Measurements from ENCODE around the gene GATAD2A. TPM values are rescaled to one million over a fixed set of nuclear protein-coding genes. Genes with fewer than 3 reads are reported as not detected.

Gene GATAD2A
- total and polyA plus RNA-seq, 9 of the 15 experiments (the other 6 are each of a cell fraction or from before 2014, with no cell fraction given): 2.4 to 226 (median 44.2) TPM

GRCh38 chr19:19371059-19371458 lies 34.4 kb upstream of the GATAD2A start:
- peak overlapping the region; percentile 68 for H2AFZ ChIP-seq (ENCODE audit: low read depth, low read length)
- no peaks in the 10 kb centered on the region for H3K9me1 ChIP-seq (ENCODE audit: control insufficient read depth, insufficient read depth, low read length)
- no peaks in the 10 kb centered on the region for H3K9me3 ChIP-seq (replicated peaks; ENCODE audit: control insufficient read depth, insufficient read depth, low read depth, low read length)
- BruUV-seq (replicated peaks): no TSS peak
- 41% methylated on average over 8 of the region's 8 CpGs for WGBS (ENCODE audit: insufficient coverage, low coverage, missing lambda C conversion rate)
- H3K79me2 ChIP-seq (ENCODE audit: control insufficient read depth, insufficient read depth, low read length): no peaks in the 10 kb centered on the region
- H3K27me3 ChIP-seq (ENCODE audit: control insufficient read depth in 2 of 2, insufficient read depth in 2 of 2, low read length in 2 of 2): no peaks in the 10 kb centered on the region
- no peak for TF ChIP-seq RFX7 (CRISPR knock-in tag; IDR thresholded peaks at IDR 0.05)
- TF ChIP-seq GATAD2B (IDR thresholded peaks at IDR 0.05; ENCODE audit: borderline replicate concordance): no peak
- TF ChIP-seq FOSL1 (tag; conservative IDR thresholded peaks at IDR 0.05): no peak
- no peak for TF ChIP-seq RB1 (IDR thresholded peaks at IDR 0.05; ENCODE audit: low read depth)
- TF ChIP-seq MYC (IDR thresholded peaks at IDR 0.05; ENCODE audit: low read depth, low read length): no peak
- no peak for TF ChIP-seq MYC (CRISPR knock-in tag; IDR thresholded peaks at IDR 0.05; ENCODE audit: borderline replicate concordance, low read depth)
- TF ChIP-seq, protein P1, sequence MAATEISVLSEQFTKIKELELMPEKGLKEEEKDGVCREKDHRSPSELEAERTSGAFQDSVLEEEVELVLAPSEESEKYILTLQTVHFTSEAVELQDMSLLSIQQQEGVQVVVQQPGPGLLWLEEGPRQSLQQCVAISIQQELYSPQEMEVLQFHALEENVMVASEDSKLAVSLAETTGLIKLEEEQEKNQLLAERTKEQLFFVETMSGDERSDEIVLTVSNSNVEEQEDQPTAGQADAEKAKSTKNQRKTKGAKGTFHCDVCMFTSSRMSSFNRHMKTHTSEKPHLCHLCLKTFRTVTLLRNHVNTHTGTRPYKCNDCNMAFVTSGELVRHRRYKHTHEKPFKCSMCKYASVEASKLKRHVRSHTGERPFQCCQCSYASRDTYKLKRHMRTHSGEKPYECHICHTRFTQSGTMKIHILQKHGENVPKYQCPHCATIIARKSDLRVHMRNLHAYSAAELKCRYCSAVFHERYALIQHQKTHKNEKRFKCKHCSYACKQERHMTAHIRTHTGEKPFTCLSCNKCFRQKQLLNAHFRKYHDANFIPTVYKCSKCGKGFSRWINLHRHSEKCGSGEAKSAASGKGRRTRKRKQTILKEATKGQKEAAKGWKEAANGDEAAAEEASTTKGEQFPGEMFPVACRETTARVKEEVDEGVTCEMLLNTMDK (IDR thresholded peaks at IDR 0.05; ENCODE audit: borderline replicate concordance, insufficient read depth, low read depth, low read length, poor library complexity, severe bottlenecking): no peak
- TF ChIP-seq GABPA (tag; conservative IDR thresholded peaks at IDR 0.05; ENCODE audit: low read depth): no peak
- no peak for TF ChIP-seq NFYB (IDR thresholded peaks at IDR 0.05; ENCODE audit: extremely low read depth, insufficient read length)
- TF ChIP-seq LEF1 (IDR thresholded peaks at IDR 0.05): no peak
- TF ChIP-seq CXXC5 (CRISPR knock-in tag; IDR thresholded peaks at IDR 0.05): no peak
- CTCF ChIA-PET (ENCODE audit: low intra/inter-chr PET ratio): no interaction called here
- H3K27ac ChIP-seq (ENCODE audit: extremely low read depth, low read depth, low read length): no peak overlapping the region
- no peak overlapping the region for H3K4me3 ChIP-seq
- DNase-seq (ENCODE audit: extremely low read depth in 1 of 4, low spot score in 3 of 4) (peak in 1 of 4 experiments; percentile 21), FAIRE-seq (no peak), ATAC-seq (no peak)
- no peak overlapping the region for H3K4me2 ChIP-seq (ENCODE audit: insufficient read depth, low read length)
- H4K20me1 ChIP-seq (replicated peaks; ENCODE audit: control insufficient read depth, insufficient read depth, low read length): no peaks in the 10 kb centered on the region
- H3K36me3 ChIP-seq (ENCODE audit: control insufficient read depth, insufficient read depth, low read length): no peaks in the 10 kb centered on the region
- peaks cover 17 to 22% of the 10 kb centered on the region in 2 experiments; a peak in 4 of 5 replicates for H3K4me1 ChIP-seq (replicated peaks in 1 of 2; ENCODE audit: control insufficient read depth in 2 of 2, insufficient read depth in 2 of 2, low read length in 2 of 2)
- in situ Hi-C loops (cut with MboI): no loop called here
- POLR2A ChIA-PET: interaction anchor here (0.6 kb wide), 1 partner anchor 17 kb away, joined by 3 read pairs; no protein-coding TSS in a partner anchor
- intact Hi-C loops (cut with micrococcal nuclease): no loop called here
- H3K9ac ChIP-seq (ENCODE audit: insufficient read depth in 1 of 2, low read depth in 2 of 2, low read length in 2 of 2): peak overlapping the region; percentile 5 to 46; a peak in 2 of 4 replicates
